Measurements from ENCODE around the gene SUN1.

DNA sequence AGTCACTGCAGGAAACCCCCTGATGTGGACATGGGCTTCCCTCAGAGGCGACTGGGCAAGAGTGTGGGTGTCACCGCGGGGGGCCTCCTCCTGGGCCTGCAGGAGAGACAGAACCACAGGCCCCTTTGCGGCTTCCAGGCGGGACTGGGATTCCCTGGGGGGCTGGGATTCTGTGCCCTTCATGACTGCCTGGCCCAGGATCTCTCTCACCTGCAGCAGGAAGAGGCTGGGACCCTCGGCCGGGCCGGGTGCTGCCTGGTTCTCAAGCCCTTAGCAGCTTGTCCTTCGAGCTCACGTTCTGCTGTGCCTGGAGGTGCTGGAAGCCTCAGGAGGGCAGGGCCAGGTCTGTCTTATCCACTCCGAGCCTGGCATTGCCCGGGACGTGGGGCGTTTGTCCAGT lies 11.8 kb downstream of the SUN1 start:
- TF ChIP-seq GATA3 (IDR thresholded peaks at IDR 0.05; ENCODE audit: low read depth, low read length), result no peak
- no peak for TF ChIP-seq GATA2 (IDR thresholded peaks at IDR 0.05; ENCODE audit: low read depth, low read length)

Measured in SH-SY5Y (cell line).